Fibroblast of pulmonary artery (primary cell): Measurements from ENCODE around the gene ANXA2.
"Not testable (repeated sequence)": the region's sequence is repeated elsewhere in the genome, so short reads cannot be mapped to it uniquely, and the experiment has no call there.

Experiments used
- DNase-seq: peaks from one replicate; pipeline ENCODE4 v3.0.0-alpha.2; 2010; ENCODE audit warnings: low read depth
- H3K4me3 ChIP-seq: replicated peaks from 2 replicates; pipeline ENCODE4 v1.5.1; 2011; ENCODE audit warnings: low read depth, mild to moderate bottlenecking, control low read depth, low read length, moderate library complexity
- CTCF ChIP-seq: IDR thresholded peaks from 2 replicates; pipeline ENCODE4 v1.5.1; 2011; ENCODE audit warnings: mild to moderate bottlenecking, control low read depth, low read length, inconsistent platforms; ENCODE audit errors: missing control alignments

ANXA2 gene

GRCh38 chr15:60419753-60420152 is 22.0 kb upstream of the ANXA2 start:
- TF ChIP-seq CTCF: no peak
- no peak overlapping the region for H3K4me3 ChIP-seq
- no peak for DNase-seq

- no peak overlapping the region for H3K4me3 ChIP-seq
- TF ChIP-seq CTCF: no peak
Measured at GRCh38 chr15:60418096-60418495, 20.3 kb upstream of the ANXA2 start.

GRCh38 chr15:60417112-60417511 is 19.3 kb upstream of the ANXA2 start:
- no peak for TF ChIP-seq CTCF
- no peak for DNase-seq

More at GRCh38 chr15:60418096-60418495, 20.3 kb upstream of the ANXA2 start:
- no peak for DNase-seq

GRCh38 chr15:60416484-60416883 is 18.7 kb upstream of the ANXA2 start:
- DNase-seq: no peak
- H3K4me3 ChIP-seq: no peak overlapping the region
- no peak for TF ChIP-seq CTCF

More at GRCh38 chr15:60417112-60417511, 19.3 kb upstream of the ANXA2 start:
- no peak overlapping the region for H3K4me3 ChIP-seq

GRCh38 chr15:60414016-60414682 is 16.4 kb upstream of the ANXA2 start:
- DNase-seq: peak; percentile 63
- no peak for TF ChIP-seq CTCF
- H3K4me3 ChIP-seq: no peak overlapping the region

- DNase-seq: no peak
- TF ChIP-seq CTCF: no peak
- H3K4me3 ChIP-seq: no peak overlapping the region
Measured at GRCh38 chr15:60413231-60413824, 15.5 kb upstream of the ANXA2 start.

GRCh38 chr15:60412807-60413206 is 15.0 kb upstream of the ANXA2 start:
- not testable (repeated sequence) for DNase-seq

More at GRCh38 chr15:60412807-60413206, 15.0 kb upstream of the ANXA2 start:
- H3K4me3 ChIP-seq: not testable (repeated sequence)
